ENCODE data around the gene PDE4D.

Gene PDE4D

GRCh38 chr5:59126016-59126707, 767.4 kb downstream of the PDE4D start:
- peak; percentile 79 for FAIRE-seq

- peak; percentile 23 for FAIRE-seq
Measured at GRCh38 chr5:59125011-59125961, 768.2 kb downstream of the PDE4D start.

GRCh38 chr5:59123595-59124561, 769.6 kb downstream of the PDE4D start:
- no peak for FAIRE-seq

- no peak for FAIRE-seq
Measured at GRCh38 chr5:59119480-59119879, 774.0 kb downstream of the PDE4D start.

DNA sequence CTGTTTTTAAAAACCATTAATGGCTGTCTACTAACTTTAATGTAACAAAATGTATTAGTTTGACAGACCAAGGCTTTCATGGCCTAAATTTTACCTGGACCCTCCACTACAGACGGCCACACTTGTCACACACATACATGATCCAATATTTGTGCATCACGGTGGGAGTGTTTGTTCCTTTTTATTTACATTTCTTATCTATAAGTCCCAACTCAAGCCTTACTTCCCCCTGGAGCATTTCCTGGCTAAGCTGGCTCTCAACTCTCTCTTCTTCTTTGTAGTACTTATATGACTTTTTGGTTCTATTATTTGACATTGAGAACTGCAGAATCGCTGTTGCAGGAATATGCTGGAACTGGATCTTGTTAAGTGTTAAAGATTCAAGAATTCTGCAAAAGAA, 776.2 kb downstream of the PDE4D start:
- FAIRE-seq, result no peak

GRCh38 chr5:59116231-59116865, 777.2 kb downstream of the PDE4D start:
- FAIRE-seq, result no peak

DNA sequence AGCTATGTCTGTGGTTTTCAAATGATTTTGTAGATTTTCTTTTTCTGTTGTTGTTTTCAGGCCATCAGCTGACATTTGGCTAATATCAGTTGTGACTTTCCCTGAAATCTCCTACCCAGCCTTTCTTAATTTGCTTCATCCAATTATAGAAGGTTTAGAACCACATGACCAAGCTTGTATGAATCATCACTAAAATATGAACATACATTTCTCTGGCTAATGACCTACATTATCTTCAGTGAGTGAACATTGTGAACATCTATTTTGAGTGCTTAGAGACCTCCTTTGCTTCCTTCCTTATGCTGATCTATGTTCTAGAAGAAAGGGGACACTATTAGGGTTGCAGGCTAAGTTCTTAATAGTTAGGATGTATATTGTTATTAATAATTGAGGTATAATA, 778.2 kb downstream of the PDE4D start:
- no peak for FAIRE-seq

GRCh38 chr5:59109383-59109782, 784.1 kb downstream of the PDE4D start:
- FAIRE-seq, result no peak

DNA sequence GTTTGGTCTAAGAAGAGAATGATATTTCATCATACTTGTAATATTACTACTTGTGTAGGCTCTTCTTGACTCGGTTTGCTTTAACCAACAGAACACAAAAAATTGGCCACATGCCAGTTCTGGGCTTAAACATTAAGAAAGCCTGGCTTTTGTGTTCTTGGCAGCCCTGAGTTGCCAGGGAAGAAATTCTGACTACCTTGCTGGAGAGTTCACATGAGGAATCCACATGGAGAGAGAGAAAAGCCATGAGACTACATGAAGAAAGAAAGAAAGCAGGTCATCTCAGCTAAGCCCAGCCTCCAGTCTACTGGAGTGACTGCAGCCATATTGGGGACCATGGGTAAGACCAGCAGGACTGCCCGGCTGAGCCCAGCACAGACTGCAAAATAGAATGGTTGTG, 785.8 kb downstream of the PDE4D start:
- no peak for FAIRE-seq

DNA sequence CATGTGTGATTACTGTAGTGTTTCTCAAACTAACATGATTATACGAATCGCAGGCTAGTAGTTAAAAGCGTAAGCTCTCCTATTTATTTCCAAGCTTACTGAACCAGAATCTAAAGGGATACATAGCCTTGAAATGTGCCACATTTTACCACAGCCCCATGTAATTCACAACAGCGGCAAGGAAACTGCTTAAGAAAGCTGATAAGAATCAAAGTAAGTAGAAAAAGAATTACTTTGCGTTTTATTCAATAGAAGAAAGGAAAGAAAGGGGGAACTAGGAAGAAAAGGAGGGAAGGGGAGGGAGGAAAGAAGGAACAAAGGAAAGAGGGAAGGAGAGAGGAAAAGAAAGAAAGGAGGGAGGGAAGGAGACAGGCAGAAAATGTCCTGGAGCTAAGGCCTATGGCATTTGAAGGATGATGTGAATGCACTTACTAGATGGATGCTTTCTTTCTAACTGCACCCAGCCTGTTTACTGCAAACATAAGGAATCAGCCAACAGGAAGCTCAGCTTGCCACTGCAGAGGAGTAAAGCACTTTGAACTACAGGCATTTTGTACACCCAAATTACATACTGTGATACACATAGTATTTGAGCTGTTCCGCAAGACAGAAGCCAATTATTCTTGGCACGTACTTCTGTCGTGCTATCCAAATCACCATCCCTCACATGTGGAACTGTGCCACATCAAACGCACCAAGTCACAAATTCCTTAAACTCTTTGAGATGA, 789.0 kb downstream of the PDE4D start:
- FAIRE-seq, result no peak

DNA sequence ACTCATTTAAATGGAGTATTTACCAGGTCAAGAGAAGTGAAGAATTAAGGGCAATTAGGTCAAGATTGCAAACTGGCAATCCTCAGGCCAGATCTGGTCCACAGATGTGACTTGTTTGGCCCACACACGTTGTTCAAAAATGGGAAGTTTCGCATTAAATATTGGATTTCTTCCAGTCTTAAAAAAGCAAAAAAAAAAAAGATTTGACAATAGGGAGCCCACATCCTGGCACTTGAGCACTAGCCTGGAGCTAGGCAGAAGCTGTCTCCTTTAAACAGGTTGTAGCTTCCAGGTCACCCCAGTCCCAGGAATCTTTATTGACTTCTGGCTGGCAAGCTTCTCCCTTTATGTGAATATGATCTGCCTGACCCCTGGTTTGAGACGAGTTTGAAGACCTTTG, 790.2 kb downstream of the PDE4D start:
- no peak for FAIRE-seq

DNA sequence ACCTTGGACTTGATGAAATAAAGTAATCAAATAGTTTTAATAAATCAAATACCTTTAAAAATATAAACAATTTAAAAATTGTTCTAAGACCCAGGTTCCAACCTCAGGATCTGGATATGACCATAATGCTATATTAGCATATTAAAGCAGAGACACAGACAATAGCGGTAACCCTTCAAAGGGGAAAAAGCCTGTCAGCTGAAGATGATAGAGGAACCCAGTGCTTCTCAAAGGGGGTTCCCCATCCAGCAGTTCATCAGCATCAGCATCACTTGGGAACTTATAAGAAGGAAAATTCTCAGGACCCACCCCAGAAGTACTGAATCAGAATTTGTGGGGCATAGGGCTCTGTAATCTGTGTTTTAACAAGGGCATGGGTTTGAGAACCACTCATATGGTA, 791.1 kb downstream of the PDE4D start:
- FAIRE-seq, result no peak

DNA sequence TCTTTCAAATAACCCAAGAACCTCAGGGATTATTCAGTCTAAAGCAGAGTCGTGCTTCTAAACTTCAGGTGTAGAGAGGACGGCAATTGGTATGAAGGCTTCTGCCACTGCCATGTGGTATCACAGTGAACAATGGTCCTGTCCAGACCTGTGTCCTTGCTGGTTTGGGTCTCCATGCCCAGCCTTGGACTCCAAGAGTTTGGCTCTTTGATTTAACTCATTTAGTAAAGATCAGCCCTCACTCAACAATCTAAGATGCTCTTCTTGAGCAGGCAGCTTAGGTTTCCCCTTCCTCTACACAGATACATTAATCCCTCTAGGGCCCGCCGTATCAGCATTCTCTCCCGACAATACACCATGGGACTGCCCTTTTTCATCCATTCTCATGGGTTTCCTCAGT, 792.7 kb downstream of the PDE4D start:
- no peak for FAIRE-seq

GRCh38 chr5:59099995-59100345, 793.6 kb downstream of the PDE4D start:
- FAIRE-seq, result no peak

- FAIRE-seq, result no peak
Measured at GRCh38 chr5:59099270-59099994, 794.1 kb downstream of the PDE4D start.

DNA sequence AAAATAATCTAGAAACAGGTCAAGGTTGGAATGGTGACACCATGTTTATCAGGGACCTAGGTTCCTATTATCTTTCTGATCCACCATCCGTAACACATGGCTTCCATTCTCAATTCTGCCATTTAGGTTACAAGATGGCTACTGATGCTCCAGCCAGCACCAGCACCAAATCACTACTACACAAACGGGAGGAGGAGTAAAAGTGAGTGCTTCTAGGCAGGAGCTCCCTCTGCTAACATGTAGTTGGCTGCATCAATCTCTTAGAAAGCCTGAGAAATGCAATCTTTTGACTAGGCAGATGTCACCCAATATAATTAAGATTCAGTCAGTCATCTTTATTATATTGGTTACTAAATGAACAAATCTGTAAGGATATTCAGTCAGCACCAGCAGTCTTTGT, 794.8 kb downstream of the PDE4D start:
- FAIRE-seq, result no peak

DNA sequence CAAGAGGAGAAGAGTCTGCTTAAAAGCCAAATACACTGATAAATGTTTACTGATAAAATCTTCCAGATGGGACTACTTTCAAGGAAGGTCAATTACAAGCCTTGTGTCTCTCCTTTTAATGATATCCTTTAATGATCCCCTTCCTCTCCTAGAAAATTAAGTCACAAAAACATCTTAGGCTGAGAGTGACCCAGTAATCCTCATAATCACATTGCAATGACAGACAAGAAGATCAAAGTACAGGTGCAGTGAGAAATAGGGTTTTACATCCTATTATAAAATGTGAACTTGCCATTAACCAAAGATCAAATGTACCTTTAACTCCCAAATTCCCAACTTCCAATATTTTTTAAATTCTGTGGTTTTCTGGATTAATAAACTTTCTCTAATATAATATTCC, 795.8 kb downstream of the PDE4D start:
- no peak for FAIRE-seq

DNA sequence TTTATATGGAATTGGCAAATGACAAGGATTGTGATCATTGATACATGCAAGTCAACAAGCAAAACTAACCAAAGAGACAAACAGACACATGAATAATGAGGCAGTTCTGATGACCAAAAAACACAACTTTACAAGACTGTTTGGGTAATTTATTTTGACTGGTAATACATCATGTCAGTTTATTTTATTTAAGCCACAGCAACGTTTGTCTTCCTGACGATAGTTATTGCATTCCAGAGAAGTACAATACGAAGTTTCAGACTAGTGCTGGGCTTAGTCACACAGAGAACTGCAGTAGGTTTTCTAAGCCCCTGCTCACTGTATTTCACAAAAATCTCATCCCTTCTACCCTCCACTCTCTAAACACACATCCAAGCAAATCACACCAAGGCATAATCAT, 796.4 kb downstream of the PDE4D start:
- no peak for FAIRE-seq

GRCh38 chr5:59095480-59095879, 798.0 kb downstream of the PDE4D start:
- no peak for FAIRE-seq

DNA sequence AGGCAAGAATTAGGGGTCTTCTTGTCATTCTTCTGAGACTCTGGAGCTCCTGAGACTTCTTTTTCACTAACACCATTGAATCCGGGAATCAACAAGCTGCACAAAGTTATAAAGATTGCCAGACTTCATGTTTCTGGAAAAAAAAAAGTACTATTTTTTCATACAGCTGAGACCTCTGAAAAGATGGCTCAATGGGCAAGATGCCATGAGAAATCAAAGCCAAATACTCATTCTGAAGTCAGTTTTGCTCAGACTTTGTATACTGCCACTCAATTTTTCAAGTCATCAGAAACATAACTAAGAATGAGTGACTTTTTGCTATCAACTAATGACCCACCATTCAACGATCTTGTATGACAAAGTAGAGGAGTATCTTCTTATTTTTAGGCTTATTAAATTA, 798.7 kb downstream of the PDE4D start:
- FAIRE-seq, result no peak

DNA sequence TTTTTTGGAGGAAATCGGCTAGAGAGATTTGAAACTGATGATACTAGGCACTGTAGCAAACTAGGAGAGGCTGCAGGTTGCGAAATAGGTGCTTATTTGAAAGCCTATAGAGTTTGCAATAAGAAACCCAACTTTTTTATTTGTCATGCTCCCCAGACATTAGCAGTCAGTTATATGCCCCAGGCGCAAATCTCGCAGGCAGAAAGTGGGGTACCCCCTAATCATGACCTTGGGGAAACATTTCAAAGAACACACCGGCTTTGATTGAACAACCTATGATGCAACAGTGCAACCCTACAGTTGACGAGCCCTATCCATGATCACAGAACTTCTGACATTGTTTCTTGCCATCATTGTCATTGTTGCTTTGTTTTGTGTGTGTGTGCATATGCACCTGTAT, 800.2 kb downstream of the PDE4D start:
- no peak for FAIRE-seq

All from A204.1 (cell line).